Suprapubic skin (tissue), 4 donors: ENCODE results near the gene U2AF1.
"Not testable (repeated sequence)": the region's sequence is repeated elsewhere in the genome, so short reads cannot be mapped to it uniquely, and the experiment has no call there.

Source experiments
- EP300 ChIP-seq: sonication (generic); formaldehyde crosslinking; IDR thresholded peaks from one replicate; pipeline ENCODE4 v1.6.1; 2017; ENCODE audit warnings: antibody characterized with exemption
- POLR2A ChIP-seq, 2 donors: fragments of 450-650 bp; IDR thresholded peaks; one replicate each; pipeline ENCODE4 v1.6.1; 2017; ENCODE audit warnings: antibody characterized with exemption in 2 of 2, mild to moderate bottlenecking in 2 of 2, moderate library complexity in 2 of 2
- POLR2AphosphoS5 ChIP-seq, 3 donors: sonication (generic); formaldehyde crosslinking; IDR thresholded peaks; one replicate each; pipeline ENCODE4 v1.6.1; 2017; ENCODE audit warnings: antibody characterized with exemption in 3 of 3
- TF ChIP-seq, protein P1 (sequence below), 2 donors: fragments of 200-600 bp in 1 of 2; fragments of 450-650 bp in 1 of 2; sonication (generic) in 1 of 2; IDR thresholded peaks; one replicate each; pipeline ENCODE4 v1.5.1; 2016 to 2019; ENCODE audit warnings: antibody characterized with exemption in 2 of 2, mild to moderate bottlenecking in 1 of 2, moderate library complexity in 1 of 2

DNA sequence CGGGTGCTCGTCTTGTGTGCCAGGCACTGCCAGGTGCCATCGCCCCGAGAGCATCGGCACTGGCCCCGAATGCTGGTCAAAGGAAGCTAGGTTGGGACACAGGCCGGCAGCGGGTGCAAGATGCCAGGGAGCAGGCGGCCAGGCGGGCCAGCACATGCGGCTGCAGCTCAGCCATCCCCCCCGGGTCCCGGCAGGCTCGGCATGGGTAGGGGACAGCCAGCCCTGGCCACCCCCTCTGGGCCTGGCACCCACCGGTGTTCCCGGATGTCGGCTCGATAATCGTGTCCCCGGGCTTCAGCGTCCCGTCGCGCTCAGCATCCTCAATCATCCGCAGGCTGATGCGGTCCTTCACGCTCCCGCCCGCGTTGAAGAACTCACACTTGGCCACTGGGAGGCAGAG is 41.4 kb downstream of the U2AF1 start:
- TF ChIP-seq EP300; POLR2A (IDR thresholded peaks at IDR 0.05); POLR2AphosphoS5 (IDR thresholded peaks at IDR 0.05): not testable (repeated sequence)
- TF ChIP-seq, protein P1, sequence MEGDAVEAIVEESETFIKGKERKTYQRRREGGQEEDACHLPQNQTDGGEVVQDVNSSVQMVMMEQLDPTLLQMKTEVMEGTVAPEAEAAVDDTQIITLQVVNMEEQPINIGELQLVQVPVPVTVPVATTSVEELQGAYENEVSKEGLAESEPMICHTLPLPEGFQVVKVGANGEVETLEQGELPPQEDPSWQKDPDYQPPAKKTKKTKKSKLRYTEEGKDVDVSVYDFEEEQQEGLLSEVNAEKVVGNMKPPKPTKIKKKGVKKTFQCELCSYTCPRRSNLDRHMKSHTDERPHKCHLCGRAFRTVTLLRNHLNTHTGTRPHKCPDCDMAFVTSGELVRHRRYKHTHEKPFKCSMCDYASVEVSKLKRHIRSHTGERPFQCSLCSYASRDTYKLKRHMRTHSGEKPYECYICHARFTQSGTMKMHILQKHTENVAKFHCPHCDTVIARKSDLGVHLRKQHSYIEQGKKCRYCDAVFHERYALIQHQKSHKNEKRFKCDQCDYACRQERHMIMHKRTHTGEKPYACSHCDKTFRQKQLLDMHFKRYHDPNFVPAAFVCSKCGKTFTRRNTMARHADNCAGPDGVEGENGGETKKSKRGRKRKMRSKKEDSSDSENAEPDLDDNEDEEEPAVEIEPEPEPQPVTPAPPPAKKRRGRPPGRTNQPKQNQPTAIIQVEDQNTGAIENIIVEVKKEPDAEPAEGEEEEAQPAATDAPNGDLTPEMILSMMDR (IDR thresholded peaks at IDR 0.05): not testable (repeated sequence)
